Inferior parietal cortex (tissue), 1 donor: ENCODE measurements around the gene PCDHA6.
"Not testable (repeated sequence)": the region's sequence is repeated elsewhere in the genome, so short reads cannot be mapped to it uniquely, and the experiment has no call there.

ENCODE experiments used
- DNase-seq: peaks from one replicate; pipeline ENCODE4 v3.0.0-alpha.2; 2016; ENCODE audit errors: extremely low spot score

Gene PCDHA6

GRCh38 chr5:140821375-140822280, 6.1 kb upstream of the PCDHA6 start, which contains the start of gene PCDHA5:
Gene PCDHA5 (plus strand): TSS chr5:140821613.
- peak; percentile 54 for DNase-seq

- DNase-seq: no peak
Observed at GRCh38 chr5:140822281-140822629, 5.5 kb upstream of the PCDHA6 start.

GRCh38 chr5:140822969-140823368, 4.8 kb upstream of the PCDHA6 start:
- DNase-seq: not testable (repeated sequence)

GRCh38 chr5:140823475-140823874, 4.3 kb upstream of the PCDHA6 start:
- DNase-seq: no peak

GRCh38 chr5:140828362-140828737, 590 bp downstream of the PCDHA6 start:
- DNase-seq: no peak

GRCh38 chr5:140829511-140830501, 2.0 kb downstream of the PCDHA6 start:
- not testable (repeated sequence) for DNase-seq

GRCh38 chr5:140833993-140834392, 6.2 kb downstream of the PCDHA6 start, which contains the start of gene PCDHA7:
Gene PCDHA7 (plus strand): TSS chr5:140834269. CDS start chr5:140834384, 115 bp downstream.
- DNase-seq: peak; percentile 30

- not testable (repeated sequence) for DNase-seq
Observed at GRCh38 chr5:140834439-140835008, 6.8 kb downstream of the PCDHA6 start.

- no peak for DNase-seq
Observed at GRCh38 chr5:140835622-140836510, 8.1 kb downstream of the PCDHA6 start.

GRCh38 chr5:140840978-140841962, 13.5 kb downstream of the PCDHA6 start, which contains the start of gene PCDHA8:
Gene PCDHA8 (plus strand): TSS chr5:140841187. CDS start chr5:140841322, 135 bp downstream.
- peak; percentile 64 for DNase-seq

- DNase-seq: no peak
Observed at GRCh38 chr5:140842798-140843733, 15.3 kb downstream of the PCDHA6 start.

GRCh38 chr5:140848139-140849102, 20.7 kb downstream of the PCDHA6 start, which contains the start of gene PCDHA9:
Gene PCDHA9 (plus strand): TSS chr5:140848382. CDS start chr5:140848496, 114 bp downstream.
- not testable (repeated sequence) for DNase-seq

- not testable (repeated sequence) for DNase-seq
Observed at GRCh38 chr5:140849831-140850634, 22.3 kb downstream of the PCDHA6 start.

- peak; percentile 22 for DNase-seq
Observed at GRCh38 chr5:140855772-140856674, 28.3 kb downstream of the PCDHA6 start, which contains the start of gene PCDHA10. Gene PCDHA10 (plus strand): TSS chr5:140855897. CDS start chr5:140856049, 152 bp downstream.
